ENCODE data around the gene CLIP2. TPM values are rescaled to one million over a fixed set of nuclear protein-coding genes. Genes with fewer than 3 reads are reported as not detected.
"Not testable (repeated sequence)": the region's sequence is repeated elsewhere in the genome, so short reads cannot be mapped to it uniquely, and the experiment has no call there.

The CLIP2 gene
- total RNA-seq, 1 donor from 2014 or later: 26.5 TPM

DNA sequence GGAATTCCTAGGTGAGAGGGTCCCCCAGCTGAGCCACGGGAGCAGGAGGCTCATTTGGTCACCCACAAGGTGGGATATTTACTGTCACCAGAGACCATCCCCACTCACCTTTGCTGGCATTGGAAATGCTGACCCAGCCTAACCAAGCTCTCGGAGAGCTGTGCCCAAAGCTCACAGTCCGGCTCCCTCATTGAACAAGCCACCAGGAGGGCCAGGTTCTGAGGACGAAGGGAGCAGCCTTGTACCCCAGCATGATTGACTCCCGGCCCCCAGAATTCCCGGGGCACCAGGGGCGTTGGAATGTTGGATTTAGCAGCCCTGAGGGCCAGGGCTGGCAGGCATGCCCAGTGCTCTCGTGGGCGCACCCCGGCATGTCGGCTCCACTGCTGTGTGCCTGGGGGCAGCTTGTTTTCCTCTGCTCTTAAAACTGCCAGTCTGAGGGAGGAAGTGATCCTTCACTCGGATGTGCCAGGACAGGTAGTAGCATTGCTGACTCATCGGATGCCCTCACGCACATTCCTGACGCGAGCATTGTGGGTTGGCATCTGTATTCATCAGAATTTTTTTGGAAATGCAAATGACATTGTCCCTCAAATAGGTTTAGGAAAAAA, 23.3 kb downstream of the CLIP2 start:
- Mint-ChIP-seq H3K27me3 (ENCODE audit: low read depth) (peaks cover 25% of the 10 kb centered on the region), H3K9me3 (no peaks in the 10 kb centered on the region), H3K4me1 (peaks cover 4% of the 10 kb centered on the region), H3K36me3 (ENCODE audit: low read depth) (no peaks in the 10 kb centered on the region), H3K27ac (ENCODE audit: unreplicated experiment) (no peak overlapping the region), H3K4me3 (no peak overlapping the region)
- no peak for DNase-seq (ENCODE audit: low read depth, low spot score)
- TF ChIP-seq, protein P1, sequence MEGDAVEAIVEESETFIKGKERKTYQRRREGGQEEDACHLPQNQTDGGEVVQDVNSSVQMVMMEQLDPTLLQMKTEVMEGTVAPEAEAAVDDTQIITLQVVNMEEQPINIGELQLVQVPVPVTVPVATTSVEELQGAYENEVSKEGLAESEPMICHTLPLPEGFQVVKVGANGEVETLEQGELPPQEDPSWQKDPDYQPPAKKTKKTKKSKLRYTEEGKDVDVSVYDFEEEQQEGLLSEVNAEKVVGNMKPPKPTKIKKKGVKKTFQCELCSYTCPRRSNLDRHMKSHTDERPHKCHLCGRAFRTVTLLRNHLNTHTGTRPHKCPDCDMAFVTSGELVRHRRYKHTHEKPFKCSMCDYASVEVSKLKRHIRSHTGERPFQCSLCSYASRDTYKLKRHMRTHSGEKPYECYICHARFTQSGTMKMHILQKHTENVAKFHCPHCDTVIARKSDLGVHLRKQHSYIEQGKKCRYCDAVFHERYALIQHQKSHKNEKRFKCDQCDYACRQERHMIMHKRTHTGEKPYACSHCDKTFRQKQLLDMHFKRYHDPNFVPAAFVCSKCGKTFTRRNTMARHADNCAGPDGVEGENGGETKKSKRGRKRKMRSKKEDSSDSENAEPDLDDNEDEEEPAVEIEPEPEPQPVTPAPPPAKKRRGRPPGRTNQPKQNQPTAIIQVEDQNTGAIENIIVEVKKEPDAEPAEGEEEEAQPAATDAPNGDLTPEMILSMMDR (conservative IDR thresholded peaks at IDR 0.05): no peak

DNA sequence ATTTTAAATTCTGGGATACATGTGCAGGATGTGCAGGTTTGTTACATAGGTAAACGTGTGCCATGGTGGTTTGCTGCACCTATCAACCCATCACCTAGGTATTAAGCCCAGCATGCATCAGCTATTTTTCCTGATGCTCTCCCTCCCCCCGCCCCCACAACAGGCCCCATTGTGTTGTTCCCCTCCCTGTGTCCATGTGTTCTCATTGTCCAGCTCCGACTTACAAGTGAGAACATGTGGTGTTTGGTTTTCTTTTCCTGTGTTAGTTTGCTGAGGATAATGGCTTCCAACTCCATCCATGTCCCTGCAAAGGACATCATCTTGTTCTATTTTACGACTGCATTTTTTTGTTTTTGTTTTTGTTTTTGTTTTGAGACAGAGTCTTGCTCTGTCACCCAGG, 26.7 kb downstream of the CLIP2 start:
- not testable (repeated sequence) for H3K36me3 Mint-ChIP-seq (ENCODE audit: low read depth); H3K4me1 Mint-ChIP-seq; H3K9me3 Mint-ChIP-seq; H3K27me3 Mint-ChIP-seq (ENCODE audit: low read depth); DNase-seq (ENCODE audit: low read depth, low spot score); H3K4me3 Mint-ChIP-seq
- H3K27ac Mint-ChIP-seq (ENCODE audit: unreplicated experiment): peak overlapping the region; percentile 20

DNA sequence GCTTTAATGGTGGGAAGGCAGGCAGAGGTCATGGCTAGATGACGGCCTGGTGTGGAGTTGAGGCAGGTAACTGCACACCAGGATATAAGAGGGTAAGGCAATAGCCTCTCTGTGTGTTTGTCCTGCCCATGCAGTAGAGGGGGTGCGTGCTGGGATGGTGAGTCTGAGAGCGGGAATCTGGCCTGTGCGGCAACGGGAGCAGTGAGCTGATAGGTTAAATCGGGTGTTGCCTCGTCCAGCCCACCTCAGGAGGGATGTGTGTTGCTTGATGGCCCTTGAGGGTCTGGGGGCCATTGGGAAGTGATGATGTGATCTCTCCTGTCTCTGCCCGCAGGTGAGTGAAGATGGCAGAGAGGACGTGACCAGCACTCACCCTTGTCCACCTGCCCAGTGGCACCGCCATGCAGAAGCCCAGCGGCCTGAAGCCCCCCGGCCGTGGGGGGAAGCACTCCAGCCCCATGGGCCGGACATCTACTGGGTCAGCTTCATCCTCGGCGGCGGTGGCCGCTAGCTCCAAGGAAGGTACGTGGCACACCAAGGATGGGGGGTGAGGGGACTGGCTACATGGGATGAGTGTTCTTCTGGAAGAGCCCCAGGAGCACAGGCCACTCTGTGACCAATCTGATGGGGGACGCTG, 28.1 kb downstream of the CLIP2 start:
- Mint-ChIP-seq H3K9me3 (no peaks in the 10 kb centered on the region), H3K4me3 (no peak overlapping the region), H3K4me1 (peaks cover 4% of the 10 kb centered on the region), H3K27me3 (ENCODE audit: low read depth) (peaks cover 3% of the 10 kb centered on the region), H3K36me3 (ENCODE audit: low read depth) (peaks cover 8% of the 10 kb centered on the region), H3K27ac (ENCODE audit: unreplicated experiment) (no peak overlapping the region)
- no peak for DNase-seq (ENCODE audit: low read depth, low spot score)
- TF ChIP-seq, protein P1 (conservative IDR thresholded peaks at IDR 0.05): no peak

DNA sequence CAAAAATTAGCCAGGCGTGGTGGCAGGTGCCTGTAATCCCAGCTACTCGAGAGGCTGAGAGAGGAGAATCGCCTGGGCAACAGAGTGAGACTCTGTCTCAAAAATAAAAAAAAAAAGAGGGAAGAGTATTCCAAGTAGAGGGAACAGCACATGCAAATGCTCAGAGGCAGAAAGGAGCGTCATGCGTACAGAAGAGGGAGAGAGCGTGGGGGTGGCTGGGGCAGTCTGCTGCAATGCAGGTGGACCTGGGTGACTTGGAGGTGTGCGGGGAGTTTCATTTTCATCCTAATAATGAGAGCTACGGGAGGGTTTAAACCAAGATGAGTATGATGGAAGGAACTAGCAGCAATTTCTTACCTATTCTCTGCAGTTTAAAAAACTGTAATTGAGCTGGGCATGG, 28.8 kb downstream of the CLIP2 start:
- TF ChIP-seq, protein P1 (conservative IDR thresholded peaks at IDR 0.05): no peak
- peaks cover 8% of the 10 kb centered on the region for H3K36me3 Mint-ChIP-seq (ENCODE audit: low read depth)
- peaks cover 3% of the 10 kb centered on the region for H3K27me3 Mint-ChIP-seq (ENCODE audit: low read depth)
- H3K9me3 Mint-ChIP-seq: no peaks in the 10 kb centered on the region
- no peak for DNase-seq (ENCODE audit: low read depth, low spot score)
- H3K4me1 Mint-ChIP-seq: peaks cover 4% of the 10 kb centered on the region
- no peak overlapping the region for H3K27ac Mint-ChIP-seq (ENCODE audit: unreplicated experiment)
- H3K4me3 Mint-ChIP-seq: no peak overlapping the region

DNA sequence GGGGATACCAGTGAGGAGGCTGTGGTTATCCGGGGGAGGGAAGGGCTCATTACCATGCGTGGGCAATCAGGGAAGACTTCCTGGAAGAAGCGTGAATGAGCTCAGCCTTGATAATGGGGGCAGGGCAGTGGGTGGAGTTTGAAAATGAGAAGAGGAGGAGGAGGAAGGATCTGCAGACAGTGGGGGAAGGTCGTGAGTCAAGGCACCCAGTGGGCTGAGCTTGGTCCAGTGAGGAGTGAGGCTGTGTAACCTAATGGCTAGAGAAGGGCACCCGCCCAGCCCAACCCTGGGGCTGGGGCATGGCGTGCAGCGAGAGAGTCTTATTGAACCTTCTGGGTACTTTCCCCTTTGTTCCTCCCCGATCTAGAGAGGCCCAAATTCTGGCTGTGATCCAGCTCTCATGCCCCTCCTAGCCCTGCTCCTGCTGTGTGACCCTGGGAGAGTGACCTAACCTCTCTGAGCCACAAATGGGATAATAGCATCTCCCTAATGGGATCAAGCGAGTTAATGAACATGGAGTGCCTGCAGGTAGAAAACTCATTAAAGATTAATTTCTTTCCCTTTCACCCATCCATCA, 31.5 kb downstream of the CLIP2 start:
- no peaks in the 10 kb centered on the region for H3K9me3 Mint-ChIP-seq
- DNase-seq (ENCODE audit: low read depth, low spot score): no peak
- no peak overlapping the region for H3K4me3 Mint-ChIP-seq
- H3K27ac Mint-ChIP-seq (ENCODE audit: unreplicated experiment): no peak overlapping the region
- peaks cover 8% of the 10 kb centered on the region for H3K36me3 Mint-ChIP-seq (ENCODE audit: low read depth)
- peaks cover 4% of the 10 kb centered on the region for H3K4me1 Mint-ChIP-seq
- TF ChIP-seq, protein P1 (conservative IDR thresholded peaks at IDR 0.05): no peak
- H3K27me3 Mint-ChIP-seq (ENCODE audit: low read depth): peaks cover 3% of the 10 kb centered on the region

DNA sequence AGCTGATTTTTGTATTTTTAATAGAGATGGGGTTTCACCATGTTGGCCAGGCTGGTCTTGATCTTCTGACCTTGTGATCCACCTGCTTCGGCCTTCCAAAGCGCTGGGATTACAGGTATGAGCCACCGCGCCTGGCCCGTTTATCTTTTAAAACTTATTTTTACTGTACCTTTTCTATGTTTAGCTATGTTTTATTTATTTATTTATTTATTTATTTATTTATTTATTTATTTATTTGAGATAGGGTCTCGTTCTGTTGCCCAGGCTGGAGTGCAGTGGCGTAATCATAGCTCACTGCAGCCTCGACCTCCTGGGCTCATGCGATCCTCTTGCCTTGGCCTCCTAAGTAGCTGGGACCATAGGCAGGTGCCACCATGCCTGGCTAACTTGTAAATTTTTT, 33.7 kb downstream of the CLIP2 start:
- H3K27ac Mint-ChIP-seq (ENCODE audit: unreplicated experiment); H3K4me1 Mint-ChIP-seq; H3K4me3 Mint-ChIP-seq; H3K27me3 Mint-ChIP-seq (ENCODE audit: low read depth); DNase-seq (ENCODE audit: low read depth, low spot score); H3K9me3 Mint-ChIP-seq; H3K36me3 Mint-ChIP-seq (ENCODE audit: low read depth): not testable (repeated sequence)
